H1 (cell line): ENCODE measurements around the gene CRIP1. TPM values are rescaled to one million over a fixed set of nuclear protein-coding genes. Genes with fewer than 3 reads are reported as not detected.

Source experiments
- polyA plus RNA-seq, 7 experiments: library from polyadenylated mRNA; depleted of rRNA in 3 of 7; stranded (reverse) in 5 of 7; unstranded in 2 of 7; fragments of >200 nt in 5 of 7; fragments of 200-250 nt in 2 of 7; gene quantifications; 1 replicate in 5 of 7; 2 replicates in 1 of 7; 4 replicates in 1 of 7; pipeline versions ENCODE4 v1.2.1 to v1.2.3, GENCODE V29; 2011 to 2013; ENCODE audit warnings: missing spikeins in 2 of 7, mixed read lengths in 2 of 7
- total RNA-seq: library from RNA; stranded (reverse); fragmentation: NEBNext Ultra II Directional; extraction: Animal tissue kit (Norgen Biotek cat#: 25700); gene quantifications from 2 replicates; pipeline ENCODE4 v1.2.1, GENCODE V29; 2021
- TF ChIP-seq, protein P1 (sequence below): IDR thresholded peaks from 2 replicates; pipeline ENCODE4 v1.6.1; 2012; ENCODE audit warnings: low read length, inconsistent platforms

Gene CRIP1
- total and polyA plus RNA-seq, 2 of the 8 experiments (the other 6 are each of a cell fraction or from before 2014, with no cell fraction given) = 1.2 to 2.2 TPM

DNA sequence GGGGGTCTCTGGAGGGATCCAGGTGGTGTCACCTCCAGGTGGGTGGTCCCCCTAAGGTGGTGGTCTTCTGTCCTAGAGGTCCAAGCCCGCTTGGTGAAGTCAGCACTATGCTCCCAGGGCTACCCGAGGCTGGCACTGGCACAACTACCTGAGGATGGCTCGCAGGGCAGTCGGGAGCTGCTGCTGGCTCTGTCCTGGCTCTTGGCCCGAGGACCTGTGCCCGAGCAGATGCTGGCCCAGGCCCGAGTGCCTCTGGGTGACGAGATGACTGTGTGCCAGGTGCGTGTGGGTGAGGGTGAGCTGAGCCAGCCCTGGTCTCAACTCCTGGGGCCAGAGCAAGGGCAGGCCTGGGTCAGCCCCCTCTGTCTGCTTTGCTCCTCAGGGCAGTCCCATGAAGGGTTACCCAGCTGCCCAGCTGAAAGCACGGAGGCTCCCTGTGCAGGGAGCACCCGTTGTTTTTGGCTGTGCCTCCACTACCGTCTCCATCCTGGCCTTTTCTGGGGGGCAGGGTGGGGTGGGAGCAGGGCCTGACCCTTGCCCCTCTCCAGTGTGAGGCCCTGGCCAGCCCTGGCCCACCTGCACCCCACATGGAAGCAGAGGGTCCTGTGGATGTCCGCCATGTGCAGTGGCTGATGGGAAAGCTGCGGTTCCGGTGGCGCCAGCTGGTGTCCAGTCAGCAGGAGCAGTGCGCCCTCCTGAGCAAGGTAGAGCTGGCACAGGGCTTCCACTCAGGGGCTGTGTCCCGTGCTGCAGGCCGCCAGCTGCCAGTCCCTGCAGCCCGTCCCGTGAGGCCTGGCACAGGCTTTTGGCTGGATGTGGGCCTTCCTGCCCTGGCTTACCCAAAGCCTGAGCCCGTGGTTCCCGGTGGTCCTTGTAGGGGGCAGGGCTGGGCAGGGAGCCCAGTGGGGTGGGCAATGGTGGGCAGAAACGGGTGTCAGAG, 5.6 kb downstream of the CRIP1 start (continued):
- TF ChIP-seq, protein P1, sequence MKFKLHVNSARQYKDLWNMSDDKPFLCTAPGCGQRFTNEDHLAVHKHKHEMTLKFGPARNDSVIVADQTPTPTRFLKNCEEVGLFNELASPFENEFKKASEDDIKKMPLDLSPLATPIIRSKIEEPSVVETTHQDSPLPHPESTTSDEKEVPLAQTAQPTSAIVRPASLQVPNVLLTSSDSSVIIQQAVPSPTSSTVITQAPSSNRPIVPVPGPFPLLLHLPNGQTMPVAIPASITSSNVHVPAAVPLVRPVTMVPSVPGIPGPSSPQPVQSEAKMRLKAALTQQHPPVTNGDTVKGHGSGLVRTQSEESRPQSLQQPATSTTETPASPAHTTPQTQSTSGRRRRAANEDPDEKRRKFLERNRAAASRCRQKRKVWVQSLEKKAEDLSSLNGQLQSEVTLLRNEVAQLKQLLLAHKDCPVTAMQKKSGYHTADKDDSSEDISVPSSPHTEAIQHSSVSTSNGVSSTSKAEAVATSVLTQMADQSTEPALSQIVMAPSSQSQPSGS = no peak
